Purkinje cell (primary cell): ENCODE data around the gene PCDHA6. TPM values are rescaled to one million over a fixed set of nuclear protein-coding genes. Genes with fewer than 3 reads are reported as not detected.

Source experiments
- polyA plus RNA-seq: library from polyadenylated mRNA; unstranded; fragments of >200 nt; fragmentation: Nextera tagmentation; gene quantifications from 2 replicates; pipeline ENCODE4 v1.2.1, GENCODE V29; 2014

Gene PCDHA6
- polyA plus RNA-seq, 1 donor from 2014 or later = 5.4 TPM

Other genes starting within 250 kb of the PCDHA6 start
- 3.2 and 5.5 TPM in 2 replicates for gene CD14, start 194.8 kb upstream of the PCDHA6 start, polyA plus RNA-seq
- 0.35 TPM in 1 of 2 replicates, not detected in the other for gene TMCO6, start 188.5 kb upstream of the PCDHA6 start, polyA plus RNA-seq
- gene NDUFA2, start 180.3 kb upstream of the PCDHA6 start, polyA plus RNA-seq = 580 and 589 TPM in 2 replicates
- 95.1 and 132 TPM in 2 replicates for gene IK, start 180.1 kb upstream of the PCDHA6 start, polyA plus RNA-seq
- 5.1 and 5.7 TPM in 2 replicates for gene WDR55, start 163.1 kb upstream of the PCDHA6 start, polyA plus RNA-seq
- gene DND1, start 154.4 kb upstream of the PCDHA6 start, polyA plus RNA-seq = not detected in 2 replicates
- 68.3 and 76.9 TPM in 2 replicates for gene HARS1, start 136.6 kb upstream of the PCDHA6 start, polyA plus RNA-seq
- 9.2 and 12.1 TPM in 2 replicates for gene HARS2, start 136.5 kb upstream of the PCDHA6 start, polyA plus RNA-seq
- 44.8 and 45.9 TPM in 2 replicates for gene ZMAT2, start 127.5 kb upstream of the PCDHA6 start, polyA plus RNA-seq
- 5.3 and 10.1 TPM in 2 replicates for gene PCDHA1, start 41.8 kb upstream of the PCDHA6 start, polyA plus RNA-seq
- not detected in 2 replicates for gene PCDHA2, start 33.1 kb upstream of the PCDHA6 start, polyA plus RNA-seq
- 3.8 TPM in 1 of 2 replicates, not detected in the other for gene PCDHA3, start 26.9 kb upstream of the PCDHA6 start, polyA plus RNA-seq
- gene PCDHA4, start 20.9 kb upstream of the PCDHA6 start, polyA plus RNA-seq = 0.62 and 10.7 TPM in 2 replicates
- 1.5 and 6.3 TPM in 2 replicates for gene PCDHA5, start 6.3 kb upstream of the PCDHA6 start, polyA plus RNA-seq
- 0.39 and 0.71 TPM in 2 replicates for gene PCDHA7, start 6.3 kb downstream of the PCDHA6 start, polyA plus RNA-seq
- 1.4 TPM in 1 of 2 replicates, not detected in the other for gene PCDHA8, start 13.2 kb downstream of the PCDHA6 start, polyA plus RNA-seq
- 0.07 and 0.16 TPM in 2 replicates for gene PCDHA9, start 20.4 kb downstream of the PCDHA6 start, polyA plus RNA-seq
- 13.4 and 23.1 TPM in 2 replicates for gene PCDHA10, start 27.9 kb downstream of the PCDHA6 start, polyA plus RNA-seq
- gene PCDHA11, start 41.0 kb downstream of the PCDHA6 start, polyA plus RNA-seq = 2.2 and 2.8 TPM in 2 replicates
- gene PCDHA12, start 47.3 kb downstream of the PCDHA6 start, polyA plus RNA-seq = 1.1 and 1.2 TPM in 2 replicates
- gene PCDHA13, start 54.2 kb downstream of the PCDHA6 start, polyA plus RNA-seq = 12.7 and 31.9 TPM in 2 replicates
- 11.6 and 30.0 TPM in 2 replicates for gene PCDHAC1, start 98.3 kb downstream of the PCDHA6 start, polyA plus RNA-seq
- gene PCDHAC2, start 138.5 kb downstream of the PCDHA6 start, polyA plus RNA-seq = 22.6 and 36.9 TPM in 2 replicates
- gene PCDHB1, start 223.4 kb downstream of the PCDHA6 start, polyA plus RNA-seq = not detected in 2 replicates